Sigmoid colon (tissue), 7 donors: Measurements from ENCODE around the gene INVS. TPM values are rescaled to one million over a fixed set of nuclear protein-coding genes. Genes with fewer than 3 reads are reported as not detected.

Experiments
- DNase-seq: peaks from one replicate; pipeline ENCODE4 v3.0.0-alpha.2; 2019
- H3K27ac ChIP-seq, 4 donors: fragments of 200-600 bp; sonication (generic); one replicate each; pipeline ENCODE4 v1.5.1; 2016 to 2019; ENCODE audit warnings: mild to moderate bottlenecking in 1 of 4
- H3K27me3 ChIP-seq, 3 donors: fragments of 200-600 bp; sonication (generic); one replicate each; pipeline ENCODE4 v1.5.1; 2019; ENCODE audit warnings: mild to moderate bottlenecking in 1 of 3
- H3K36me3 ChIP-seq, 4 donors: fragments of 200-600 bp; sonication (generic); one replicate each; pipeline ENCODE4 v1.5.1; 2016 to 2019
- H3K4me1 ChIP-seq, 4 donors: fragments of 200-600 bp; sonication (generic); one replicate each; pipeline ENCODE4 v1.5.1; 2017 to 2019
- H3K4me3 ChIP-seq, 4 donors: fragments of 200-600 bp; sonication (generic); one replicate each; pipeline ENCODE4 v1.5.1; 2017 to 2019; ENCODE audit warnings: mild to moderate bottlenecking in 2 of 4, moderate library complexity in 1 of 4
- H3K9me3 ChIP-seq, 4 donors: fragments of 200-600 bp in 3 of 4; sonication (generic) in 3 of 4; one replicate each; pipeline versions ENCODE4 v1.5.1 to v1.6.1; 2013 to 2019
- EP300 ChIP-seq, 4 donors: sonication (generic); formaldehyde crosslinking; IDR thresholded peaks; one replicate each; pipeline ENCODE4 v1.6.1; 2017; ENCODE audit warnings: antibody characterized with exemption in 4 of 4
- POLR2A ChIP-seq, 2 donors: fragments of 450-650 bp; IDR thresholded peaks; one replicate each; pipeline ENCODE4 v1.6.1; 2016; ENCODE audit warnings: antibody characterized with exemption in 2 of 2, mild to moderate bottlenecking in 2 of 2, moderate library complexity in 2 of 2
- POLR2AphosphoS5 ChIP-seq, 4 donors: sonication (generic); formaldehyde crosslinking; IDR thresholded peaks; one replicate each; pipeline ENCODE4 v1.6.1; 2017; ENCODE audit warnings: antibody characterized with exemption in 4 of 4
- WGBS, 2 donors: extraction: QIAGEN DNeasy Blood & Tissue Kit; methylation state at CpG; one replicate each; pipeline ENCODE4 v1.1.7; 2013; 5-methylcytosine and 5-hydroxymethylcytosine counted together
- intact Hi-C: fragments of 100-400 bp; cut with DNase I; formaldehyde crosslinking; loops from one replicate; pipeline ENCODE4 v1.15.1; 2023
- polyA plus RNA-seq, 3 donors: library from polyadenylated mRNA; stranded (reverse); fragments of 200-250 nt; gene quantifications; one replicate each; pipeline ENCODE4 v1.2.3, GENCODE V29; 2013
- total RNA-seq, 4 donors: library from RNA; depleted of rRNA; stranded (reverse); fragments of >200 nt; gene quantifications; one replicate each; pipeline ENCODE4 v1.1.0, GENCODE V29; 2016
- TF ChIP-seq, protein P1 (sequence below), 4 experiments: fragments of 450-650 bp in 3 of 4; fragments of 200-600 bp in 1 of 4; IDR thresholded peaks; one replicate each; pipeline ENCODE4 v1.5.1; 2016 to 2019; ENCODE audit warnings: antibody characterized with exemption in 4 of 4, mild to moderate bottlenecking in 3 of 4, moderate library complexity in 2 of 4
- donor health status: healthy with polysubstance abuse.
- donor health status: Bipolar disorder and iron deficiency.
- donor health status: healthy.

INVS gene
- total and polyA plus RNA-seq, 7 donors = 1.2 to 41.3 (median 27.4) TPM

DNA sequence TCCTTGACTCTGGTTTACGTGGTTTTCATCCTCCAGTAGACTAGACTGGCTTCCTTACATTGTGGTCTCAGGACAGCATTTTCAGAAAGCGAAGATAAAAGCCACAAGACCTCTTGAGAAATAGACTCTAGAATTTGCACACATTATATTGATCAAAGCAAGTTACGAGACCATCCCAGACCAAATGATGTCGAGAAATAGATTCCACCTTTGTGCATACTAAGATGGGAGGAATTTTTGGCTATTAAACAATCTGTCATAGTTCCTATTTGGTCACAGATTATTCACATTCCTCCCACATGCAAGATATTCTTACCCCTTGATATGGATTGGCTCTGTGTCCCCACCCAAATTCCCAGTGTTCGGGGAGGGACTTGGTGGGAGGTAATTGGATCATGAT is 188.1 kb downstream of the INVS start:
- no peak for DNase-seq
- 95 to 97% methylated on average over 5 of the region's 5 CpGs for WGBS, 2 donors
- Histone ChIP-seq H3K27me3 (no peaks in the 10 kb centered on the region), H3K9me3 (peaks cover 0 to 7% (median 0%) of the 10 kb centered on the region in 4 donors), H3K4me1 (no peaks in the 10 kb centered on the region), H3K36me3 (peaks cover 16 to 83% (median 23%) of the 10 kb centered on the region in 4 donors), H3K4me3 (no peak overlapping the region), H3K27ac (no peak overlapping the region)
- intact Hi-C loops = no loop called here
- TF ChIP-seq POLR2A (IDR thresholded peaks at IDR 0.05) (no peak), EP300 (IDR thresholded peaks at IDR 0.05) (no peak), POLR2AphosphoS5 (IDR thresholded peaks at IDR 0.05) (no peak)
- TF ChIP-seq, protein P1, sequence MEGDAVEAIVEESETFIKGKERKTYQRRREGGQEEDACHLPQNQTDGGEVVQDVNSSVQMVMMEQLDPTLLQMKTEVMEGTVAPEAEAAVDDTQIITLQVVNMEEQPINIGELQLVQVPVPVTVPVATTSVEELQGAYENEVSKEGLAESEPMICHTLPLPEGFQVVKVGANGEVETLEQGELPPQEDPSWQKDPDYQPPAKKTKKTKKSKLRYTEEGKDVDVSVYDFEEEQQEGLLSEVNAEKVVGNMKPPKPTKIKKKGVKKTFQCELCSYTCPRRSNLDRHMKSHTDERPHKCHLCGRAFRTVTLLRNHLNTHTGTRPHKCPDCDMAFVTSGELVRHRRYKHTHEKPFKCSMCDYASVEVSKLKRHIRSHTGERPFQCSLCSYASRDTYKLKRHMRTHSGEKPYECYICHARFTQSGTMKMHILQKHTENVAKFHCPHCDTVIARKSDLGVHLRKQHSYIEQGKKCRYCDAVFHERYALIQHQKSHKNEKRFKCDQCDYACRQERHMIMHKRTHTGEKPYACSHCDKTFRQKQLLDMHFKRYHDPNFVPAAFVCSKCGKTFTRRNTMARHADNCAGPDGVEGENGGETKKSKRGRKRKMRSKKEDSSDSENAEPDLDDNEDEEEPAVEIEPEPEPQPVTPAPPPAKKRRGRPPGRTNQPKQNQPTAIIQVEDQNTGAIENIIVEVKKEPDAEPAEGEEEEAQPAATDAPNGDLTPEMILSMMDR (IDR thresholded peaks at IDR 0.05) = no peak

DNA sequence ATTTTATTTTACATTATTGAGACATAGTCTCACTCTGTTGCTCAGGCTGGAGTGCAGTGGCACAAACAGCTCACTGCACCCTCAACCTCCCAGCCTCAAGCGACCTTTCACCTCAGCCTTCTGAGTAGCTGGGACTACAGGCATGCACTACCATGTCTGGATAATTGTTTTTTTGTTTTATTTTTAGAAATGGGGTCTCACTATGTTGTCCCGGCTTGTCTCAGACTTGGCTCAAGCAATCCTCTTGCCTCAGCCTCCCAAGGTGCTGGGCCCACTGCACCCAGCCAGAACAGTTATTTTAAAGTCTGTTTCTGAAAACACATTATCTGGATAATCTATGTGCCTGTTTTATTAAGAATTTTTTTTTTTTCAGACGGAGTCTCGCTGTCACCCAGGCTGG is 191.7 kb downstream of the INVS start:
- 96 to 98% methylated on average over 4 of the region's 4 CpGs for WGBS, 2 donors
- DNase-seq = no peak
- no peak for TF ChIP-seq EP300 (IDR thresholded peaks at IDR 0.05)
- Histone ChIP-seq H3K4me3 (no peak overlapping the region), H3K9me3 (no peaks in the 10 kb centered on the region), H3K27ac (no peak overlapping the region), H3K27me3 (no peaks in the 10 kb centered on the region), H3K4me1 (no peaks in the 10 kb centered on the region), H3K36me3 (peaks cover under 1 to 90% (median 24%) of the 10 kb centered on the region in 4 donors)
- intact Hi-C loops = no loop called here

DNA sequence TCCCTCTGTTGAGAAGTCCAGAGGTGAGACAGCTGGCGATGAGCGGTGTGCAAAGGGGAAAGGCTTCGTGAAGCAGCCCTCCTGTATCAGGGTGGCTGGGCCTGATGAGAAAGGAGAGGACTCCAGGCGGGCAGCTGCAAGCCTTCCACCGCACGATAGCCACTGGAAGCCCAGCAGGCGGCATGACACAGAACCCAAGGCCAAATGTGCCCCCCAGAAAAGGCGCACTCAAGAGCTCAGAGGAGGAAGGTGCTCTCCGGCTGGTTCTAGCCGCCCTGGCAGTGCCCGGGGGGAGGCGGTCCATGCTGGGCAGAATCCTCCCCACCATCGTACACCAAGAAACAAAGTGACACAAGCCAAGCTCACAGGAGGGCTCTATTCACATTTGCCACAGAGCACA is 193.4 kb downstream of the INVS start:
- 96 to 97% methylated on average over 13 of the region's 13 CpGs for WGBS, 2 donors
- no peaks in the 10 kb centered on the region for H3K4me1 ChIP-seq
- DNase-seq = no peak
- H3K9me3 ChIP-seq = no peaks in the 10 kb centered on the region
- no peaks in the 10 kb centered on the region for H3K27me3 ChIP-seq
- TF ChIP-seq, protein P1 (IDR thresholded peaks at IDR 0.05) = no peak
- no peak for TF ChIP-seq EP300 (IDR thresholded peaks at IDR 0.05)
- H3K4me3 ChIP-seq = no peak overlapping the region
- H3K27ac ChIP-seq = no peak overlapping the region
- peaks cover 0 to 89% (median 30%) of the 10 kb centered on the region in 4 donors for H3K36me3 ChIP-seq
- intact Hi-C loops = no loop called here

DNA sequence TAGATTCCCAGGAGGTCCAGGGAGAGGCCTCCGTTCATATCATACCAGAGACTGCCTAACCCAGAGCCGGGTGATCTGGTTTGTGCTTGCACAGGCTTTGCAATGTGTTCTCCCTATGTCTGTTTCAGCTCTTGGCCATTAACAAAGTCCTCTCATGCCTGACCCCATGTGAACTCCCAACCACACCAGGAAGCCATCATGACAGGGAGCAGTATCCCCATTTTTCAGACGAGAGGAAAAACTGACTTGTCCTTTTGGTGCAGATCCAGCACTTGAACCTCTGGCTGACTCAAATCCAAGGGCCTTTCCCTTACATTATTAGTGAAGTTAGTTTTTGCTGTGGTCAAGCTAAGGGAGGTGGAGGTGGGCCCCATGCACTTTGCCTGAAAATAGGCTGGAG is 195.3 kb downstream of the INVS start:
- H3K36me3 ChIP-seq = peaks cover 0 to 82% (median 32%) of the 10 kb centered on the region in 4 donors
- whole genome bisulfite sequencing, 2 donors = 84 to 90% methylated on average over 3 of the region's 3 CpGs
- intact Hi-C loops = no loop called here

DNA sequence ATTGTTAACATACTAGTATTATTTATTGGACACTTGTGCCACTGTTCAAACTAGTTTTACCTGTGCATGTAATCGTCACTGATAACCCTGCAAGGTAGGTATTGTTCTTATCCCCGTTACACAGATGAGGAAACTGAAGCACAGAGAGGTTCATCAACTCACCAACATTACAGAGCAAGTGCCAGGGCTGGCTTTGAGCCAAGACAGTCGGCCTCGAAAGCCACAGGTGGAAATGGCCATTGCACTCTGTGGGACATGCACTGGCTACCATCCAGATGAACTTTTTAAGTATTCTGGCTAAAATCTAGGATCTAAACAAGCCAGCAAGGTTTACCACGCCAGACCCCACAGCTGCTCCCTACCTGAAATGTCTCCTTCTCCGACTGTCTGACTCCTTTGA is 195.8 kb downstream of the INVS start:
- TF ChIP-seq EP300 (IDR thresholded peaks at IDR 0.05) (no peak), POLR2AphosphoS5 (IDR thresholded peaks at IDR 0.05) (no peak), POLR2A (IDR thresholded peaks at IDR 0.05) (no peak)
- TF ChIP-seq, protein P1 (IDR thresholded peaks at IDR 0.05) = no peak
- Histone ChIP-seq H3K27ac (no peak overlapping the region), H3K9me3 (no peaks in the 10 kb centered on the region), H3K27me3 (no peaks in the 10 kb centered on the region), H3K4me3 (no peak overlapping the region), H3K4me1 (no peaks in the 10 kb centered on the region), H3K36me3 (peaks cover 0 to 82% (median 32%) of the 10 kb centered on the region in 4 donors)
- 65 to 83% methylated on average over 6 of the region's 6 CpGs for WGBS, 2 donors
- DNase-seq = no peak
- intact Hi-C loops = no loop called here

More for the DNA sequence above, 195.3 kb downstream of the INVS start:
- H3K4me3 ChIP-seq = no peak overlapping the region
- H3K27ac ChIP-seq = no peak overlapping the region
- H3K4me1 ChIP-seq = no peaks in the 10 kb centered on the region
- no peak for TF ChIP-seq EP300 (IDR thresholded peaks at IDR 0.05)
- no peak for TF ChIP-seq POLR2AphosphoS5 (IDR thresholded peaks at IDR 0.05)
- no peak for TF ChIP-seq POLR2A (IDR thresholded peaks at IDR 0.05)
- TF ChIP-seq, protein P1 (IDR thresholded peaks at IDR 0.05) = no peak
- H3K9me3 ChIP-seq = no peaks in the 10 kb centered on the region
- no peaks in the 10 kb centered on the region for H3K27me3 ChIP-seq
- DNase-seq = no peak
